Stimulated activated CD4-positive, alpha-beta T cell treated with anti-CD3 and anti-CD28 coated beads, Interleukin-15, amount 100 ng/mL, for 48 hours (primary cell): ENCODE measurements around the gene ASIC2.

Experiments
- DNase-seq, 2 donors: peaks; one replicate each; pipeline ENCODE4 v3.0.0-alpha.2; 2020; ENCODE audit warnings: low read depth in 2 of 2

The ASIC2 gene

GRCh38 chr17:33243732-33244131 is 49.4 kb downstream of the ASIC2 start:
- no peak for DNase-seq

DNA sequence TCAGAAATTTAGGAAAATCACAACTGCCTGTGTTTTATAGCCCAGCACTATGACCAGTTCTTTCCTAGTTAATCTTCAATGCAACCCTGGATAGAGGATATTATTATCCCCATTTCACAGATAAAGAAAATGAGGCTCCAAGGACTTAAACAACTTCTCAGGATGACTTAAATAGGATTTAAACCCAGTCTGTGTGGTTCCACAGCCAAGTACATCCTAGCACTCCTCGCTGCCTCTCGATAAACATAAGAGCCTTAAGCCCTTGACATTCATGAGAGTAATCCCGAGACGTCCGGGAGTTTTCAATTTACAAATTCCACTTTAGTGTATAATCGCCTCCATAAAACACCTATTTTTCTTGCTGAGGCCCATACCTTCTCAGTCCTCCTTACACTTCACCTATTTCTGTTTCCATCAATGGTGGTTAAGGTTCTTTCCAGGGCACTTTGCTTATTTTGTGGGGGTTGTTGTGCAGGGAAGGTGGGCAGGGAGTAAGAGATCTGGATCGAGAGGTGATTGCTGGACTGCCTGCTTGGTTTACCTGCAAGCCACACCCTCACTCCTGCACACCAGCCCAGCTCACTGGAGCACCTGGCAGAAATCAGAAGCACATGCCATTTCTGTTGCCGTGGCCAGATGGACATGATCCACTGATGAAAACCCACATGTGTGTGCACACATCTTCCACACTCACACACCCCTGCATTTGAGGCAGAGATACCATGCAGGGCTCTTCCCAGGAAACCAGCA is 50.5 kb downstream of the ASIC2 start:
- no peak for DNase-seq

GRCh38 chr17:33241390-33241789 is 51.7 kb downstream of the ASIC2 start:
- DNase-seq, result no peak

DNA sequence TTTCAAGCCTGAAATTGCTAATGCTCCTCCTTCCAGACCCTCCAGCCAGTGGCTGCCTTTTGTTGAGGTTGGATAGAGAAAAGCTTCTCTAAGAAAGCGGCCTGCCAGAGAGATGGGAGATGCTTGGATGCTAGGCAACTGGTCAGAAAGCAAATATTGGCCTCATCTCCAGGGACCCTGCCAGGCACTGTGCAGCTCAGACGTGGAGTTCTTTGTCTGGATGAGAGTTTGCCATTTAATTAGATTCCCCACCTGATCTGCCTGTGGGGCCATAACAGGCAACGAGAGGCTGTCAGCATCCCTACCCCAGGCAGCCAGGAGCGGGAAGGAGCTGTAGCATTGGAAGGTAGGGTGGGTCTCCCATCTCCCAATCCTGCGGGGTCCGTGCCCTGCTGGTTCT is 52.7 kb downstream of the ASIC2 start:
- DNase-seq, result no peak

GRCh38 chr17:33239702-33240101 is 53.4 kb downstream of the ASIC2 start:
- no peak for DNase-seq

DNA sequence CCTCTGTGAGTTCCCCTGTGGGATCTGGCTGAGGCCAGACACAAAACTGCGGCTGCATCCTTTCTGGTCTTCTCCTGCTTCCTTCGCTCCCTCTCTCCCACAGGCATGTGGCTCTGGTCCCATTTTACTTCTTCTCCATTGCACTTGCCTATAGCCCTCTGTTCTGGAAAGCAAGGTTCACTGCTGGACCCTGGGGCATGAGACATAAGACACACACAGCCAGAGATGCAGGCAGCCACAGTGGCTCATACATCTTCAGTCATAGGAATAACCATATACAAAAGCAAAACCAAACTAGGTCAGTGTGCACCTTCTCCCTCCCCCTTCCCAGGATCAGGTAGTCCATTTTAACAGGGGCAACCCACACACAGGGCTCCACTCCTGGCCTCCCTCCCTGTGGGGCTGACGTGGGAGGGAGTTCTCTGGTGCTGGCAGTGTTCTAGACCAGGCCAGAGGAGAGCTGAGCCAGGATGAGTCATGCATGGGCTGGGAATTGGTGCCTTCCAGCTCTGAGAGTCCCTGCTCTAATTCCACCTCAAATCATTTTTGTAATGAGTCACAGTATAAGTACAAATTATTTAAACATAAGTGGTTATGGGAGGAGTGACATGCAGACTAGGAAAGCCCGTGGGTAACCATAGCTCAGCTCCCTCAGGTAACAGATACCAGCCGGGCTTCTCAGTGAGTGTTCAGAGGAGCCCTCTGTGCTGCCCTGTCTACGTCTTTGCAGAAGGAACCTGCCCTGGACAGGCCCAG is 58.0 kb downstream of the ASIC2 start:
- no peak for DNase-seq

GRCh38 chr17:33234233-33234632 is 58.9 kb downstream of the ASIC2 start:
- no peak for DNase-seq

GRCh38 chr17:33233811-33234177 is 59.3 kb downstream of the ASIC2 start:
- DNase-seq, result no peak

DNA sequence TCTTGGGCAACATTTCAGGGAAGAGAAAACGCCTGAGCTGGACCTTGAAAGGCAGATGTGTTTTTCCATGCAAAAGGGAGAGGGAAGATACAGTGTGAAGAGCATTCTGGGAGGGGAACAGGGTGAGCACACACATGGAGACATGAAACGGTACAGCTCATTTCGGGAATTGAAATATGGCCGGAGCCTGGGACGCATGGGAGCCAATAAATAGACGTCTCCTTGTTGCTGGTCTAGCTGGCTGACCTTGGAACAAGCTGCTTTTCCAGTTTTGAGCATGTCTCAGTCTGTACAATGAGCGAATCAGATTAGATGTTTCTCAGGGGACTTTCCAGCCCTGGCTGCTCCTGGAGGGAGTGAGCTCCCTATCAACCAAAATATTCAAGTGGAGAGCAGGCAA is 63.6 kb downstream of the ASIC2 start:
- DNase-seq, result no peak

DNA sequence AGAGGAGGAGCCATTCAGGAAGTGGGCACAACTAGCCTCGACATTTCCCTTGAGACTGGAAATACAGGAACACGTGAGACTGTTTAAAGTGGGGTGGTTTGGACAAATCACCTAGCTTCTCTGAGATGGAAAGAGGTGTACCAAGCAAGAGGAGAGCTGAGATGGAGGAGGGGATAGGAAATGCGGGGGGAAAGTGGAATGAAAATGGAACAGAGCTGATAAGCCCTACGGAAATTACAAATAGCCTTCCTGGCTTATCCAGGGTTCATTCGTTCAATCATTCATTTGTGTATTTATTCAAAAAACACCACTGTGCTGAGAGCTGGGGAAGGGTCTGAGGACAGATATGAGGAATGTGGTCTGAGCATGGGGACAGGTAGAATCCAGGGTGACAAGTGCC is 64.1 kb downstream of the ASIC2 start:
- no peak for DNase-seq

DNA sequence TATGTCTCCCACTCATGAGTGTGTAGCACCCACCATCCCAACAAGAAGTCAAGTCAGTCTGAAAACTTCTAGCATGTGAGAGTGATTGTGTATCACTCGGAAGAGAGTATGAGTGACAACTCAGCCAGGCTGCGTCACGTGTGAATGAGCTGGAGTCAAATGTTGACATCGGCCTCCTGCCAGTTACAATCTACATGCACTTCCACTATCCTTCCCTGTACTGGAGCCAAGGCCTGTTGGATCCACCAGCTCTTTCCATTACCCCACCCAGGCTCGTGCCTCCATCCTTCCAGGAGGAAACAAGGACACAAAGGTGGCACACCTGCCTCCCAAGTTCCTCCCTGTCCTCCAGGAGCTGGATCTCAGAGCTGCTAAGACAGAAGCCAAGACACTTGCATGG is 64.5 kb downstream of the ASIC2 start:
- DNase-seq, result no peak

- DNase-seq, result no peak
These were observed 65.2 kb downstream of the ASIC2 start for GRCh38 chr17:33227911-33228310.

DNA sequence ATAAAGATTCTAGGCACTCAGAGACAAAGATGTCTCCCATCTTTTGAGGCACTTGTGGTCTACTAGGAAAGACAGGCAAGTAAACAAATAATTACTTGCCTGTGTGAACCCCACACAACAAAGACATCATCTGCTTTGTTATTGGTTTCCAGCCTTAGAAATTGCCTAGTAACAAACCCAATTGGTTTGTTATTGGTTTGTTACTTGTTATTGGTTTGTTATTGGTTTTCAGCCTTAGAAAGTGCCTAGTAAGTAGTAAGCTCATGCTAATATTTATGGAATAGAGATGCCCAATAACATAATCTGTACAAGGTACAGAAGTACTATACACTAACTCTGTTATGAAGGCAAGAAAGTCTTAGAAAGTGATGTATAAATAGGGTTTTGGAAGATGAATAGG is 67.1 kb downstream of the ASIC2 start:
- no peak for DNase-seq

GRCh38 chr17:33225509-33225908 is 67.6 kb downstream of the ASIC2 start:
- DNase-seq, result no peak

GRCh38 chr17:33220036-33220435 is 73.1 kb downstream of the ASIC2 start:
- DNase-seq, result no peak

- no peak for DNase-seq
These were observed 74.1 kb downstream of the ASIC2 start for GRCh38 chr17:33218698-33219601.

GRCh38 chr17:33217891-33218290 is 75.2 kb downstream of the ASIC2 start:
- no peak for DNase-seq

- no peak for DNase-seq
These were observed 78.1 kb downstream of the ASIC2 start for GRCh38 chr17:33214996-33215395.

DNA sequence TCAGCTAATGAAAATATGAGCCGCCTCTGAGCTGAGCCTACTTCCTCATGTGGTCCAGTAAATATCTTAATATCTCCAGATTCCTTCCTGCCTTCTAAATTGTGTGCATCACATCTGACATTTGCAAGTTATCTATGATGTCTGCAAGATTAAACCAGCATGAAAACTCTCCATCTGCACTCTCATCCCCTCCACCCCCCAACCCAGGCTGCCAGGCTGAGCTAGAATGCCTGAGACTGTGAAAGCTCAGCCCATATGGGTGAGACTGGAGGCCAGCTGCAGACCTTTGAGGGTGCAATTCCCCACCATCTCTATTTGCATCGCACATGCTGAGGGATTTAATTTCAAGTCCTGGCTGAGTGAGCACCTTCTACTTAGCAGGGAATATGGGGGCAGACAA is 82.8 kb downstream of the ASIC2 start:
- DNase-seq, result no peak

GRCh38 chr17:33209671-33210070 is 83.4 kb downstream of the ASIC2 start:
- no peak for DNase-seq

GRCh38 chr17:33207231-33207630 is 85.9 kb downstream of the ASIC2 start:
- no peak for DNase-seq

GRCh38 chr17:33205552-33205951 is 87.5 kb downstream of the ASIC2 start:
- DNase-seq, result no peak
